Measurements from ENCODE around the gene RINL.
A peak's percentile ranks its signal among the peaks of the same experiment; 100 is the strongest.
"Not testable (repeated sequence)": the region's sequence is repeated elsewhere in the genome, so short reads cannot be mapped to it uniquely, and the experiment has no call there.

Gene RINL

GRCh38 chr19:38878575-38879399 lies 712 bp upstream of the RINL start:
- Histone ChIP-seq H3K27me3 (replicated peaks; ENCODE audit: control insufficient read depth, insufficient read depth, low read length, poor library complexity, severe bottlenecking) (no peaks in the 10 kb centered on the region), H3K36me3 (ENCODE audit: control insufficient read depth, insufficient read depth, low read length) (peaks cover 10% of the 10 kb centered on the region), H3K4me1 (ENCODE audit: control insufficient read depth, insufficient read depth, low read length, poor library complexity, severe bottlenecking) (peaks cover 26% of the 10 kb centered on the region), H3K9me3 (ENCODE audit: control insufficient read depth, low read length) (no peaks in the 10 kb centered on the region), H3K4me3 (ENCODE audit: insufficient read depth, low read depth, low read length, poor library complexity, severe bottlenecking) (peak overlapping the region; percentile 21), H3K27ac (ENCODE audit: insufficient read depth, low read length, poor library complexity, severe bottlenecking) (peak overlapping the region; percentile 84)
- DNase-seq = no peak

- DNase-seq = no peak
- peaks cover 8% of the 10 kb centered on the region for H3K36me3 ChIP-seq (ENCODE audit: control insufficient read depth, insufficient read depth, low read length)
- H3K9me3 ChIP-seq (ENCODE audit: control insufficient read depth, low read length) = no peaks in the 10 kb centered on the region
- peak overlapping the region; percentile 15 for H3K27ac ChIP-seq (ENCODE audit: insufficient read depth, low read length, poor library complexity, severe bottlenecking)
- H3K27me3 ChIP-seq (replicated peaks; ENCODE audit: control insufficient read depth, insufficient read depth, low read length, poor library complexity, severe bottlenecking) = no peaks in the 10 kb centered on the region
- H3K4me3 ChIP-seq (ENCODE audit: insufficient read depth, low read depth, low read length, poor library complexity, severe bottlenecking) = no peak overlapping the region
- peaks cover 25% of the 10 kb centered on the region for H3K4me1 ChIP-seq (ENCODE audit: control insufficient read depth, insufficient read depth, low read length, poor library complexity, severe bottlenecking)
These were observed 2.2 kb downstream of the RINL start for GRCh38 chr19:38875656-38876395.

- H3K4me1 ChIP-seq (ENCODE audit: control insufficient read depth, insufficient read depth, low read length, poor library complexity, severe bottlenecking) = peaks cover 25% of the 10 kb centered on the region
- not testable (repeated sequence) for DNase-seq; H3K4me3 ChIP-seq (ENCODE audit: insufficient read depth, low read depth, low read length, poor library complexity, severe bottlenecking); H3K27ac ChIP-seq (ENCODE audit: insufficient read depth, low read length, poor library complexity, severe bottlenecking); H3K27me3 ChIP-seq (replicated peaks; ENCODE audit: control insufficient read depth, insufficient read depth, low read length, poor library complexity, severe bottlenecking); H3K9me3 ChIP-seq (ENCODE audit: control insufficient read depth, low read length); H3K36me3 ChIP-seq (ENCODE audit: control insufficient read depth, insufficient read depth, low read length)
These were observed 4.7 kb downstream of the RINL start for GRCh38 chr19:38873400-38873799.

- Histone ChIP-seq H3K9me3 (ENCODE audit: control insufficient read depth, low read length) (no peaks in the 10 kb centered on the region), H3K27ac (ENCODE audit: insufficient read depth, low read length, poor library complexity, severe bottlenecking) (peak overlapping the region; percentile 63), H3K27me3 (replicated peaks; ENCODE audit: control insufficient read depth, insufficient read depth, low read length, poor library complexity, severe bottlenecking) (no peaks in the 10 kb centered on the region), H3K36me3 (ENCODE audit: control insufficient read depth, insufficient read depth, low read length) (peaks cover 8% of the 10 kb centered on the region), H3K4me1 (ENCODE audit: control insufficient read depth, insufficient read depth, low read length, poor library complexity, severe bottlenecking) (peaks cover 21% of the 10 kb centered on the region), H3K4me3 (ENCODE audit: insufficient read depth, low read depth, low read length, poor library complexity, severe bottlenecking) (no peak overlapping the region)
- no peak for DNase-seq
These were observed 7.5 kb downstream of the RINL start for GRCh38 chr19:38870612-38871011.

- H3K4me3 ChIP-seq (ENCODE audit: insufficient read depth, low read depth, low read length, poor library complexity, severe bottlenecking) = peak overlapping the region; percentile 46
- H3K27me3 ChIP-seq (replicated peaks; ENCODE audit: control insufficient read depth, insufficient read depth, low read length, poor library complexity, severe bottlenecking) = no peaks in the 10 kb centered on the region
- peak; percentile 88 to 91 (median 89) for DNase-seq
- H3K36me3 ChIP-seq (ENCODE audit: control insufficient read depth, insufficient read depth, low read length) = peaks cover 8% of the 10 kb centered on the region
- peak overlapping the region; percentile 63 for H3K27ac ChIP-seq (ENCODE audit: insufficient read depth, low read length, poor library complexity, severe bottlenecking)
- no peaks in the 10 kb centered on the region for H3K9me3 ChIP-seq (ENCODE audit: control insufficient read depth, low read length)
- H3K4me1 ChIP-seq (ENCODE audit: control insufficient read depth, insufficient read depth, low read length, poor library complexity, severe bottlenecking) = peaks cover 26% of the 10 kb centered on the region
These were observed 8.1 kb downstream of the RINL start for GRCh38 chr19:38869836-38870607.

- no peaks in the 10 kb centered on the region for H3K27me3 ChIP-seq (replicated peaks; ENCODE audit: control insufficient read depth, insufficient read depth, low read length, poor library complexity, severe bottlenecking)
- no peaks in the 10 kb centered on the region for H3K9me3 ChIP-seq (ENCODE audit: control insufficient read depth, low read length)
- peaks cover 33% of the 10 kb centered on the region for H3K4me1 ChIP-seq (ENCODE audit: control insufficient read depth, insufficient read depth, low read length, poor library complexity, severe bottlenecking)
- H3K27ac ChIP-seq (ENCODE audit: insufficient read depth, low read length, poor library complexity, severe bottlenecking) = peak overlapping the region; percentile 63
- peak overlapping the region; percentile 46 for H3K4me3 ChIP-seq (ENCODE audit: insufficient read depth, low read depth, low read length, poor library complexity, severe bottlenecking)
- DNase-seq = peak in 2 of 3 donors; percentile 9 to 20
- peaks cover 8% of the 10 kb centered on the region for H3K36me3 ChIP-seq (ENCODE audit: control insufficient read depth, insufficient read depth, low read length)
These were observed 8.8 kb downstream of the RINL start for GRCh38 chr19:38869160-38869835.

GRCh38 chr19:38868551-38868950 lies 9.5 kb downstream of the RINL start:
- no peaks in the 10 kb centered on the region for H3K9me3 ChIP-seq (ENCODE audit: control insufficient read depth, low read length)
- H3K27ac ChIP-seq (ENCODE audit: insufficient read depth, low read length, poor library complexity, severe bottlenecking) = peak overlapping the region; percentile 22
- no peak for DNase-seq
- H3K36me3 ChIP-seq (ENCODE audit: control insufficient read depth, insufficient read depth, low read length) = peaks cover 8% of the 10 kb centered on the region
- no peak overlapping the region for H3K4me3 ChIP-seq (ENCODE audit: insufficient read depth, low read depth, low read length, poor library complexity, severe bottlenecking)
- peaks cover 34% of the 10 kb centered on the region for H3K4me1 ChIP-seq (ENCODE audit: control insufficient read depth, insufficient read depth, low read length, poor library complexity, severe bottlenecking)
- no peaks in the 10 kb centered on the region for H3K27me3 ChIP-seq (replicated peaks; ENCODE audit: control insufficient read depth, insufficient read depth, low read length, poor library complexity, severe bottlenecking)

GRCh38 chr19:38867171-38867780 lies 10.8 kb downstream of the RINL start:
- H3K27ac ChIP-seq (ENCODE audit: insufficient read depth, low read length, poor library complexity, severe bottlenecking) = no peak overlapping the region
- DNase-seq = no peak
- H3K4me1 ChIP-seq (ENCODE audit: control insufficient read depth, insufficient read depth, low read length, poor library complexity, severe bottlenecking) = peaks cover 34% of the 10 kb centered on the region
- no peak overlapping the region for H3K4me3 ChIP-seq (ENCODE audit: insufficient read depth, low read depth, low read length, poor library complexity, severe bottlenecking)
- H3K9me3 ChIP-seq (ENCODE audit: control insufficient read depth, low read length) = no peaks in the 10 kb centered on the region
- no peaks in the 10 kb centered on the region for H3K27me3 ChIP-seq (replicated peaks; ENCODE audit: control insufficient read depth, insufficient read depth, low read length, poor library complexity, severe bottlenecking)
- H3K36me3 ChIP-seq (ENCODE audit: control insufficient read depth, insufficient read depth, low read length) = peaks cover 8% of the 10 kb centered on the region

GRCh38 chr19:38862321-38863059 lies 15.6 kb downstream of the RINL start:
- no peaks in the 10 kb centered on the region for H3K27me3 ChIP-seq (replicated peaks; ENCODE audit: control insufficient read depth, insufficient read depth, low read length, poor library complexity, severe bottlenecking)
- H3K4me1 ChIP-seq (ENCODE audit: control insufficient read depth, insufficient read depth, low read length, poor library complexity, severe bottlenecking) = peaks cover 19% of the 10 kb centered on the region
- no peaks in the 10 kb centered on the region for H3K36me3 ChIP-seq (ENCODE audit: control insufficient read depth, insufficient read depth, low read length)
- no peak for DNase-seq
- H3K9me3 ChIP-seq (ENCODE audit: control insufficient read depth, low read length) = no peaks in the 10 kb centered on the region
- no peak overlapping the region for H3K27ac ChIP-seq (ENCODE audit: insufficient read depth, low read length, poor library complexity, severe bottlenecking)
- H3K4me3 ChIP-seq (ENCODE audit: insufficient read depth, low read depth, low read length, poor library complexity, severe bottlenecking) = no peak overlapping the region

Measured in effector memory CD4-positive, alpha-beta T cell (primary cell).